B cell (primary cell): Measurements from ENCODE around the gene CCDC18.

Experiments
- EZH2 ChIP-seq: IDR thresholded peaks from 2 replicates; pipeline ENCODE4 v1.6.1; 2012; ENCODE audit warnings: borderline replicate concordance, low read depth, mild to moderate bottlenecking, moderate library complexity, low read length; ENCODE audit not compliant: insufficient read depth, poor library complexity, severe bottlenecking
- TF ChIP-seq, protein P1 (sequence below): fragments of 200-600 bp; IDR thresholded peaks from one replicate; pipeline ENCODE4 v1.8.0; 2022; ENCODE audit warnings: antibody characterized with exemption, mild to moderate bottlenecking

- TF ChIP-seq, protein P1, sequence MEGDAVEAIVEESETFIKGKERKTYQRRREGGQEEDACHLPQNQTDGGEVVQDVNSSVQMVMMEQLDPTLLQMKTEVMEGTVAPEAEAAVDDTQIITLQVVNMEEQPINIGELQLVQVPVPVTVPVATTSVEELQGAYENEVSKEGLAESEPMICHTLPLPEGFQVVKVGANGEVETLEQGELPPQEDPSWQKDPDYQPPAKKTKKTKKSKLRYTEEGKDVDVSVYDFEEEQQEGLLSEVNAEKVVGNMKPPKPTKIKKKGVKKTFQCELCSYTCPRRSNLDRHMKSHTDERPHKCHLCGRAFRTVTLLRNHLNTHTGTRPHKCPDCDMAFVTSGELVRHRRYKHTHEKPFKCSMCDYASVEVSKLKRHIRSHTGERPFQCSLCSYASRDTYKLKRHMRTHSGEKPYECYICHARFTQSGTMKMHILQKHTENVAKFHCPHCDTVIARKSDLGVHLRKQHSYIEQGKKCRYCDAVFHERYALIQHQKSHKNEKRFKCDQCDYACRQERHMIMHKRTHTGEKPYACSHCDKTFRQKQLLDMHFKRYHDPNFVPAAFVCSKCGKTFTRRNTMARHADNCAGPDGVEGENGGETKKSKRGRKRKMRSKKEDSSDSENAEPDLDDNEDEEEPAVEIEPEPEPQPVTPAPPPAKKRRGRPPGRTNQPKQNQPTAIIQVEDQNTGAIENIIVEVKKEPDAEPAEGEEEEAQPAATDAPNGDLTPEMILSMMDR: no peak
- no peak for TF ChIP-seq EZH2
Observed at GRCh38 chr1:93171549-93172034, 8.9 kb upstream of the CCDC18 start.
